KMS-11 (cell line): ENCODE data around the gene TMEM184B.

ENCODE experiments used
- H2AFZ ChIP-seq: fragments of 200-600 bp; sonication (generic); 2 replicates; pipeline ENCODE4 v1.6.1; 2016; ENCODE audit warnings: antibody characterized with exemption, mixed run types, low read depth
- H3K27ac ChIP-seq: fragments of 200-600 bp; sonication (generic); 2 replicates; pipeline ENCODE4 v1.6.1; 2016; ENCODE audit warnings: mild to moderate bottlenecking, mixed run types
- H3K27me3 ChIP-seq: fragments of 200-600 bp; sonication (generic); 2 replicates; pipeline ENCODE4 v1.6.1; 2017; ENCODE audit warnings: mild to moderate bottlenecking, low read depth, mixed run types, moderate library complexity; ENCODE audit not compliant: insufficient read depth
- H3K36me3 ChIP-seq: fragments of 200-600 bp; sonication (generic); 2 replicates; pipeline ENCODE4 v1.6.1; 2017; ENCODE audit warnings: mild to moderate bottlenecking, mixed run types; ENCODE audit not compliant: insufficient read depth
- H3K4me1 ChIP-seq: fragments of 200-600 bp; sonication (generic); 2 replicates; pipeline ENCODE4 v1.6.1; 2016; ENCODE audit warnings: mild to moderate bottlenecking, low read depth, mixed run types; ENCODE audit not compliant: poor library complexity, severe bottlenecking
- H3K4me2 ChIP-seq: fragments of 200-600 bp; sonication (generic); 2 replicates; pipeline ENCODE4 v1.7.0; 2016; ENCODE audit warnings: mild to moderate bottlenecking, mixed run types
- H3K4me3 ChIP-seq: fragments of 200-600 bp; sonication (generic); IDR thresholded peaks from 2 replicates; pipeline ENCODE4 v1.6.1; 2017; ENCODE audit warnings: low read depth, low read length, mixed read lengths; ENCODE audit not compliant: insufficient read depth
- H3K79me2 ChIP-seq: fragments of 200-600 bp; sonication (generic); 2 replicates; pipeline ENCODE4 v1.6.1; 2016; ENCODE audit warnings: low read depth, mixed run types; ENCODE audit not compliant: insufficient read depth
- H3K9ac ChIP-seq: fragments of 200-600 bp; sonication (generic); 2 replicates; pipeline ENCODE4 v1.6.1; 2016; ENCODE audit warnings: mild to moderate bottlenecking, mixed run types
- H4K20me1 ChIP-seq: fragments of 200-600 bp; sonication (generic); 2 replicates; pipeline ENCODE4 v1.6.1; 2016; ENCODE audit warnings: mild to moderate bottlenecking, mixed run types; ENCODE audit not compliant: insufficient read depth
- CTCF ChIP-seq: fragments of 200-600 bp; sonication (generic); conservative IDR thresholded peaks from 2 replicates; pipeline ENCODE4 v1.6.1; 2017; ENCODE audit warnings: low read depth, mild to moderate bottlenecking, antibody characterized with exemption, low read length, moderate library complexity, mixed read lengths

The TMEM184B gene

GRCh38 chr22:38285018-38285417 is 12.2 kb upstream of the TMEM184B start:
- H3K4me1 ChIP-seq: no peaks in the 10 kb centered on the region
- no peaks in the 10 kb centered on the region for H4K20me1 ChIP-seq

GRCh38 chr22:38284042-38284402 is 11.2 kb upstream of the TMEM184B start:
- H3K4me3 ChIP-seq: no peak overlapping the region
- no peaks in the 10 kb centered on the region for H3K27me3 ChIP-seq
- no peak overlapping the region for H2AFZ ChIP-seq
- H3K27ac ChIP-seq: no peak overlapping the region
- no peaks in the 10 kb centered on the region for H3K79me2 ChIP-seq
- no peaks in the 10 kb centered on the region for H4K20me1 ChIP-seq
- TF ChIP-seq CTCF: no peak
- H3K4me2 ChIP-seq: no peak overlapping the region
- H3K4me1 ChIP-seq: no peaks in the 10 kb centered on the region
- H3K36me3 ChIP-seq: no peaks in the 10 kb centered on the region
- H3K9ac ChIP-seq: no peak overlapping the region

More at GRCh38 chr22:38285018-38285417, 12.2 kb upstream of the TMEM184B start:
- TF ChIP-seq CTCF: no peak
- Histone ChIP-seq H3K9ac (no peak overlapping the region), H2AFZ (no peak overlapping the region), H3K27ac (no peak overlapping the region), H3K4me3 (no peak overlapping the region), H3K4me2 (no peak overlapping the region), H3K36me3 (no peaks in the 10 kb centered on the region), H3K79me2 (no peaks in the 10 kb centered on the region), H3K27me3 (no peaks in the 10 kb centered on the region)

- H3K4me1 ChIP-seq: no peaks in the 10 kb centered on the region
- H3K36me3 ChIP-seq: no peaks in the 10 kb centered on the region
- H2AFZ ChIP-seq: no peak overlapping the region
- H3K27ac ChIP-seq: no peak overlapping the region
- no peaks in the 10 kb centered on the region for H3K79me2 ChIP-seq
- H3K9ac ChIP-seq: no peak overlapping the region
- H4K20me1 ChIP-seq: no peaks in the 10 kb centered on the region
- H3K4me2 ChIP-seq: no peak overlapping the region
- no peak overlapping the region for H3K4me3 ChIP-seq
- no peaks in the 10 kb centered on the region for H3K27me3 ChIP-seq
- TF ChIP-seq CTCF: no peak
Measured at GRCh38 chr22:38282397-38282796, 9.6 kb upstream of the TMEM184B start.

- Histone ChIP-seq H3K4me2 (no peak overlapping the region; the same call in 1 of the 2 replicates), H3K9ac (no peak overlapping the region), H3K36me3 (no peaks in the 10 kb centered on the region), H3K4me3 (no peak overlapping the region), H4K20me1 (no peaks in the 10 kb centered on the region), H3K27ac (no peak overlapping the region), H2AFZ (no peak overlapping the region), H3K27me3 (no peaks in the 10 kb centered on the region), H3K4me1 (peaks cover 21% of the 10 kb centered on the region), H3K79me2 (0 out of 2 replicates have a peak, but pooled peaks cover 5% of the 10 kb centered on the region)
- TF ChIP-seq CTCF: no peak
Measured at GRCh38 chr22:38276166-38276565, 3.4 kb upstream of the TMEM184B start.
